Forelimb muscle (tissue), 1 donor: ENCODE measurements around the gene GRIK5. TPM values are rescaled to one million over a fixed set of nuclear protein-coding genes. Genes with fewer than 3 reads are reported as not detected.

Experiments
- DNase-seq: peaks from one replicate; pipeline ENCODE4 v3.0.0-alpha.2; 2013; ENCODE audit warnings: low read depth
- polyA plus RNA-seq: library from polyadenylated mRNA; unstranded; fragments of 120-200 nt; gene quantifications from one replicate; pipeline ENCODE4 v1.2.1, GENCODE V29; 2013; ENCODE audit not compliant: insufficient read length

Gene GRIK5
- polyA plus RNA-seq, 1 donor = 2.5 TPM

GRCh38 chr19:42095142-42095813 lies 25.3 kb upstream of the GRIK5 start:
- no peak for DNase-seq

GRCh38 chr19:42093926-42094325 lies 23.9 kb upstream of the GRIK5 start:
- DNase-seq = no peak

GRCh38 chr19:42093505-42093904 lies 23.5 kb upstream of the GRIK5 start:
- DNase-seq = no peak

DNA sequence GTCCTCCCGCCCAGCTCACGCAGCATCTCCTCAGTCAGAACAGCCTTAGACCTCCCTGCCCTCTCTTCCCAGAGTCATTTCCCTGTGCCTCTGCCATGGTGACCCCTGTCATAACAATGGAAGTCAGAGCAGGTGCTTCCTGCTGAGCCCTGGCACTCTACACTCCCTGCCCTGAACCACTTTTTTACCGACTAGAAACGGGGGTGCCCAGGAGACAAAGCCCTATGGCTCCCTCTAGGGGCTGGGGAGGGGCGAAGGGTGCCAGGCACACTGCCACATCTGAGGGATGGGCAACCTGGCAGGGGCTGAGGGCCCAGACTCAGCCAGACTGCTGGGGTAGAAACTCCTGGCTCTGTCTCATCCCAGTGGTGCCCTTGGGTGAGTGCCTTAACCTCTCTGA lies 22.3 kb upstream of the GRIK5 start:
- DNase-seq = no peak

DNA sequence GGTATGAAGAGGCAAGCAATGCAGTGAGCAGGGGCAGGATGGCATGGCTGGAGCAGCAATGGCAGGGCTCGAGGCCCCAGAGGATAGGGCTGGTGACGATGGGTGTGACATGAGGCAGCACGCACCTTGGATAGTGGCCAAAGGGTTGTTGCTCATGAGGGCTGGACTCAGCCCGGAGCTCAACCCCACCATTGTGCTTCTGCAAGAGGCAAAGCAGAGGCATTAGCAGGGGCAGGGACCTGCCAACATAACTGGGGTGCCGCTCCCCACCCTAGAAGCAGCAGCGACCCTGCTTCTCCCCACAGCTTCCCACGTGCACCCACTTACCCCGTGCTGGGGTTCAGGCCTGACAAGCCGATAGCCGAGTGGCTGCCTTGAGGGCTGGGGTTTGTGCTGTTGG lies 21.7 kb upstream of the GRIK5 start:
- no peak for DNase-seq

DNA sequence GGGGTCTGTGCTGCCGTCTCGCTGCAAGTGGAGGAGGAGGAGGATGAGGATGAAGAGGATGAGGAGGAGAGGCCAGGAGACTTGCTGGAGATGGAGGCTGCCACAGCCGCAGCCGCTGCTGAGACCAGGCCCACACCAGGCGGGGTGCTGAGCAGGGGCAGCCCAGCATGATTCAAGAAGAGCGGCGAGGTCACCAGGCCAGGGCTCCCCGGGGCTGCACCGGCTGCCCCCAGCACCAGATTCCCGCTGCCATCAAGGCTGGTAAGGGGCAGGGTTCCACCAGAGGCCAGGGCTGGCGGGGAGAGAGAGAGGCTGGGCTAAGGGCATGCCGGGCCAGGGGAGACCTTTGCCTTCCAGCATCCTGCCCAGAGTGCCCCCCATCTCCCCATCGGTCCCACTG lies 21.3 kb upstream of the GRIK5 start:
- no peak for DNase-seq

DNA sequence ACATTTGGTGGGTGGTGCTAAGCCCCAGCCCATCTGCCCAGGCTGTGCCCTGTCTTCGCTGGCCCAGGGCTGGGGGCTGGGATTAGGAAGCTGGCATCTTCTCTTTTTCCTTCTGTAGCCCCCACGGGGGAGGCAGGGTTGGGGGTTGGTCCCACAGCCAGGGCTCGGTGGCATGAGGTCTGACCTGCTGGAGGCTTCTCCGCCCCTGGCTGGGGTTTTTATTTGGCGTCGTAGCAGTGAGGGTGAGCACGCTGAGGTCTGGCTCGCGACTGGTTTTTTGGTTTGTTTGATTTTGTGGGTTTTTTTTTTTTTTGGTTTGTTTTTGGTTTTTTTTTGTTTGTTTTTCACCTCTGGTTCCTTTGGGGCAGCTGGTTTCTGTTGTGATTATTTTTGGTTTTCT lies 20.7 kb upstream of the GRIK5 start:
- DNase-seq = no peak

DNA sequence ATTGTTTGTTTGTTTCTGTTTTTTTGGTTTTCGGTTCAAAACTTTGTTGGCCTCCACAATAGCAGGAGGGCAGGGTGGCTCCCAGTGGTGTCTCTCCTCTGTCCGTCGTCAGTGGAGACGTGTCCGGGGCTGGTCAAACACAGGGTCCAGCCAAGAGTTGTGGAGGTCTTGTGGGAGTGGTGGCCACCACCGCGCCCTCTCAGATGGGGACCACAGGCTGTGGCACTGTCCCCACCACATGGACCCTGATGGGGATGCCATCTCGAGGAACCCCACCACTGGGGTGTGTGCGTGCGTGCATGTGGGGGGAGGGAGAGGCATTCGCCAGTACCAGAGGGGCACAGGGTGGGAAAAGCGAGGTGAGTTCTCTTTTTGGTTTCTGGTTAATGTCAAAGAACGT lies 19.8 kb upstream of the GRIK5 start:
- no peak for DNase-seq

- DNase-seq = no peak
Observed at GRCh38 chr19:42089191-42089750, 19.3 kb upstream of the GRIK5 start.

GRCh38 chr19:42088471-42089190 lies 18.6 kb upstream of the GRIK5 start:
- DNase-seq = no peak

DNA sequence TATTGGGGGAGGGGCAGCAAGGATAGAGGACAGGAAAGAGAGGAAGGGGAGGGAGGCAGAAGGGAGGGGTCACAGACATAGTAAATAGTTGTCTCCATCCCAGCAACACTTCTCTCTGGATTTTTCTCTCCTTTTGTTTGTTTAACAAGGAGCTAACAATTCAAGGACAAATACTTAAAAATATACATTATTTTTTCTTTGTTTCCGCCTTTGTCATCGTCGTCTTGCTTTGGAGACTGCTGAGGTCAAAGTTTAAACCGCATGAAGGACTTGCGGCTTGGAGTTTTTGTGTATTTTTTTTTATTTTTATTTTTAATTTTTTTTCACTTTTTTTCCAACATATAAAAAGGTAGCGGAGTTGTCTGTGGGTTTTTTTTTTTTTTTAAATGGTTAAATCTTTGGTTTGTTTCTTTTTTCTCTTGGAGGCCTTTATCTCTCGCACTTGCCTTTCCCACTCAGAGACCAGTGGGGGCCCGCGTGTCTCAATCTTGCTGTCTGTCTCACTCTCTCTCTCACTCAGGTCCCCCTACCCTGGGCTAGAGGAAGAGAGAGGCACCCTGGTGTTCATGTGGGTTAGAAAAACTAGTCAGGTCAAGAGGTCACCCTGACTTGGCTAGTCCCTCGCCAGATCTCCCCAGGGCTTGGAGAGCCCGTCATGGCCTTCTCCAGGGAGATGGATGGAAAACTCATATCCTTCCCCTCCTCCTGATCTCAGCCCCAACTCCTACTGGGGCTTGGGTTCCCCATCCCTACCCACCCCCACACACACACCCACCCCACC lies 17.0 kb upstream of the GRIK5 start:
- DNase-seq = no peak

- DNase-seq = no peak
Observed at GRCh38 chr19:42086188-42086736, 16.3 kb upstream of the GRIK5 start.

DNA sequence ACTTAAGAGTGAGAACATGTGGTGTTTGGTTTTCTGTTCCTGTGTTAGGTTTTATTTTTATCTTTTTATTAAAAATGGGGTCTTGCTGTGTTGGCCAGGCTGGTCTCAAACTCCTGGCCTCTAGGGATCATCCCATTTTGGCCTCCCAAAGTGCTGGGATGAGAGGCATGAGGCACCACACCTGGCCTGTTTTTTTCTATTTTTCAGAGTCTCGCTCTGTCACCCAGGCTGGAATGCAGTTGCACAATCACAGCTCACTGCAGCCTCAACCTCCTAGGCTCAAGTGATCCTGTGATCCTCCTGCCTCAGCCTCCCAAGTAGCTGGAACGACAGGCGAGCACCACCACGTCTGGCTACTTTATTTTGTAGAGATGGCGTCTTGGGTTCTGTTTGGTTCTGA lies 13.5 kb upstream of the GRIK5 start:
- DNase-seq = no peak

DNA sequence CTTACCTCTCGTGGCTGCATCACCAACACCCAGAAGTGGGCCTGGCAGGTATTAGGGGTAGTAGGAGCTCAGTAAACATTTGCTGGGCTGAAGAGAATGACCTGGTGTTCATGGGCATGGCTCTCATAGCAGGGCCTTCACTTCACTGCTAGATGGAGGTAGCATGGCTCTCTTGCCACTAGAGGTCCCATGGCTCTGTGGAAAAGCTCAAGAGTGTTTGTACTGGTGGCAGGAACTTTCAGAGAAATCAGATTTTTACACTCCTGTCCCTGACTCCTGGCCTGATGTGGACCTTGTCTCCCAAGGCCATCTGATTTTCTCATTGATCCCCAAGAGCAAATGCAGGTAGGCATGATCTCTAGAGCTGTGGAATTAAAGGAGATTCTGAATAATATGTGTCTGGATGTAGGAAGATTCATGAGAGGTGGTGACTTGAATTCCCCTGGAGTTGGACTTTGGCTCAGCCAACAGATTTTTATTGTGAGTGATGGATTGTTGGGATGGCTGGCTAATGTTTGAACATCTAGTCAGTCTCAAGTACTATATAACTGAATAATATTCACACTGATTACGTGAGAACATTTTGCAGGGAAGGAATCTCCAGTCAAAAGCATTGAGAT lies 11.7 kb upstream of the GRIK5 start:
- no peak for DNase-seq

- DNase-seq = no peak
Observed at GRCh38 chr19:42080764-42081375, 10.9 kb upstream of the GRIK5 start.

DNA sequence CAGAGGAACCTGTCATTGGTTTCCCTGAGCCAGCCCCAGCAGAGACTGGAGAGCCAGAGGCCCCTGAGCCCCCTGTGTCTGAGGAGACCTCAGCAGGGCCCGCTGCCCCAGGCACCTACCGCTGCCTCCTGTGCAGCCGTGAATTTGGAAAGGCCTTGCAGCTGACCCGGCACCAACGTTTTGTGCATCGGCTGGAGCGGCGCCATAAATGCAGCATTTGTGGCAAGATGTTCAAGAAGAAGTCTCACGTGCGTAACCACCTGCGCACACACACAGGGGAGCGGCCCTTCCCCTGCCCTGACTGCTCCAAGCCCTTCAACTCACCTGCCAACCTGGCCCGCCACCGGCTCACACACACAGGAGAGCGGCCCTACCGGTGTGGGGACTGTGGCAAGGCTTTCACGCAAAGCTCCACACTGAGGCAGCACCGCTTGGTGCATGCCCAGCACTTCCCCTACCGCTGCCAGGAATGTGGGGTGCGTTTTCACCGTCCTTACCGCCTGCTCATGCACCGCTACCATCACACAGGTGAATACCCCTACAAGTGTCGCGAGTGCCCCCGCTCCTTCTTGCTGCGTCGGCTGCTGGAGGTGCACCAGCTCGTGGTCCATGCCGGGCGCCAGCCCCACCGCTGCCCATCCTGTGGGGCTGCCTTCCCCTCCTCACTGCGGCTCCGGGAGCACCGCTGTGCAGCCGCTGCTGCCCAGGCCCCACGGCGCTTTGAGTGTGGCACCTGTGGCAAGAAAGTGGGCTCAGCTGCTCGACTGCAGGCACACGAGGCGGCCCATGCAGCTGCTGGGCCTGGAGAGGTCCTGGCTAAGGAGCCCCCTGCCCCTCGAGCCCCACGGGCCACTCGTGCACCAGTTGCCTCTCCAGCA lies 10.1 kb upstream of the GRIK5 start:
- no peak for DNase-seq

- no peak for DNase-seq
Observed at GRCh38 chr19:42079276-42079669, 9.3 kb upstream of the GRIK5 start.

GRCh38 chr19:42078538-42079275 lies 8.7 kb upstream of the GRIK5 start:
- DNase-seq = no peak

DNA sequence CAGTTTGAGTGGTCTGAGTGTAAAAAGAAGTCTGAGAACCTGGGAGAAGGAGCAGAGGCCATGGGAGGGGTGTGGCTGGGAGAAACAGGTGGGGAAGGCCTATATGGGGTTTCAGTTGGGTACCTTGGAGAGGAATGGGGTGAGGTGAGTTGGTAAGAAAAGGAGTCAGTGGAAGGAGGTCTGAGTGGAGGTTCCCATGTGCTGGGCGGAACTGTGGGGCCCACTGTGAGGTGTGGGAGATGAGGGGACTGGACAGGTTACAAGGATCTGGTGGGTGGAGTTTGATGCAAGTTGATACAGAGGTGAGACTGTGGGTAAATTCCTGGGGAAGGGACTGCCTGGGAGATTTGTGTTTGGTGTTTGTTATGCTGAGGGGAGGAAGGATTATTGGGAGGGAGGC lies 8.1 kb upstream of the GRIK5 start:
- DNase-seq = no peak
